T-helper 1 cell treated with Interleukin-12 subunit alpha and Interleukin-12 subunit beta and Interleukin-4 antibody, amounts not matched to agents 30 μg/mL and 1 μg/mL, for 36 hours (primary cell): ENCODE data around the gene APOL5.
"Not testable (repeated sequence)": the region's sequence is repeated elsewhere in the genome, so short reads cannot be mapped to it uniquely, and the experiment has no call there.

Experiments used
- H3K27ac Mint-ChIP-seq: one replicate; pipeline ENCODE4 v1.8.0; 2021; ENCODE audit warnings: mild to moderate bottlenecking, mixed read lengths
- H3K27me3 Mint-ChIP-seq: one replicate; pipeline ENCODE4 v1.8.0; 2021; ENCODE audit warnings: low read depth, mixed read lengths
- H3K36me3 Mint-ChIP-seq: one replicate; pipeline ENCODE4 v1.8.0; 2021; ENCODE audit warnings: low read depth, mixed read lengths
- H3K4me1 Mint-ChIP-seq: one replicate; pipeline ENCODE4 v1.8.0; 2021; ENCODE audit warnings: low read depth, mixed read lengths
- H3K4me3 Mint-ChIP-seq: one replicate; pipeline ENCODE4 v1.8.0; 2021; ENCODE audit warnings: mild to moderate bottlenecking, moderate library complexity, mixed read lengths
- H3K9me3 Mint-ChIP-seq: one replicate; pipeline ENCODE4 v1.8.0; 2021; ENCODE audit warnings: mixed read lengths

Gene APOL5

DNA sequence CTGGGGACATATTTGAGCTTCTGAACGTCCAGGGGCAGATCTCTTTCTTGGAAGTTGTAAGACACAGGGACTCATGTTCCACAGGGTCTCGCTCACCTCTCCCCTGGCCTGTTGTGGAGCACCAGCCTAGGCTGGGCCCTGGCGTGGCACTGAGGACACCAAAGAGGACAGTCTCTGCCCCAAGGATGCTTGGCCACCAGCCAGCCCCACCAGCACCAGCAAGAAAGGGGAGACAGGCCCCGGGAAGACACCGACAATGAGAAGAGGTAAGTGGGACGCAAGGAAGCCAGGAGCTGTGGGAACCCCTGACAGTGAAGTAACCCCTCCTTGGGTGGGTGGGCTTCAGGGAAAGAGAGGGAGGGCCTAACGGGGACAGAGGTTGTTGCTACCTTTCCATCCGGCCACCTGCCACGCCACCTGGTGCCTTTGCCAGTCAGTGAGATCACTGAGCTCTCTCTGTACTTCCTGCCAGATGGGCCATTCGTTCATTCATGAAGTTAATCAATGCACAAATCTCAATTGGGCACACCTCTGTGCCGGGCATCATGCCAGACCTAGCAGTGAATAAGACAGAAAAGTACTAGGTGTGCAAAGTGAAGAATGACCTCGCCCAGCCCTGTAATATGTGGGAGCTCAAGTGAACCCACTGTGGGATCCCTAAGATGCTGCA lies 11.1 kb downstream of the APOL5 start:
- Mint-ChIP-seq H3K36me3 (no peaks in the 10 kb centered on the region), H3K4me1 (no peaks in the 10 kb centered on the region), H3K9me3 (no peaks in the 10 kb centered on the region), H3K27me3 (peaks cover 7% of the 10 kb centered on the region), H3K27ac (no peak overlapping the region), H3K4me3 (no peak overlapping the region)

DNA sequence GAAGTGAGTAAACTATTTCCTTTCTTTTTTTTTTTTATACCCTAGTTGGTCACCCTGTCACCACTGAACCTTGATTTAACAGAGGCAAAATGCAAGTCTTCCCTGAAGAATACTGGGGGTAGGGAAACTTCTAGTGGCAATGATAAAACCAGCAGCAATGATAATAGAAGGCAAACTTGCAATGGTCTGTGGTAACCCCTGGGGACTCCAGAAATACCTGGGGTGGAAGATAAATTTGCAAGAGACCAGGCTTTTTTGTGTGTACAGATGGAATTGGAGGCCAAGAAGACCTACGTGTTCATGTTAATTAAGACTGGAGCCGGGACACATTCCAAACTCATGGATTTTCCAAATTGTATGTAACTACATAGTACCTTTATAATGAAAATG lies 11.6 kb downstream of the APOL5 start:
- Mint-ChIP-seq H3K9me3 (no peaks in the 10 kb centered on the region), H3K27me3 (peaks cover 7% of the 10 kb centered on the region), H3K4me3 (no peak overlapping the region), H3K27ac (no peak overlapping the region), H3K4me1 (no peaks in the 10 kb centered on the region), H3K36me3 (no peaks in the 10 kb centered on the region)

DNA sequence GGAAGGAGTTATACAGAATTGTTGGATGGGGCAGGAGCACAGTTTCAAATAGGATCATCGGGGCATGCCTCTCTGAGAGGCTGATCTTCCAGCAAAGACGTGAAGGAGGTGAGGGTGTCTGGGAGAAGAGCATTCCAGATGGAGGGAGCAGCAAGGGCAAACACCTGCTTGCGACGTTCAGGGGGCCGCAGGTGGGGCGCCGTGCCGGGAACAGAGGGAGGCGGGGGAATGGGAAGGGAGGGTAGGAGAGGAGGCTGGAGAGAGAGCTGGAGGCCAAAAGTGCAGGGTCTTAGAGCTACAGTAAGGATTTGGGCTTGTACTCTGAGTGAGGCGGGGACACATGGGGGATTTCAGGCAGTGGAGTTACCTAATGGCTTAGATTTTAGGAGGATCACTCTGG lies 13.6 kb downstream of the APOL5 start:
- no peaks in the 10 kb centered on the region for H3K36me3 Mint-ChIP-seq
- no peaks in the 10 kb centered on the region for H3K4me1 Mint-ChIP-seq
- H3K4me3 Mint-ChIP-seq: no peak overlapping the region
- peaks cover 7% of the 10 kb centered on the region for H3K27me3 Mint-ChIP-seq
- no peak overlapping the region for H3K27ac Mint-ChIP-seq
- no peaks in the 10 kb centered on the region for H3K9me3 Mint-ChIP-seq

DNA sequence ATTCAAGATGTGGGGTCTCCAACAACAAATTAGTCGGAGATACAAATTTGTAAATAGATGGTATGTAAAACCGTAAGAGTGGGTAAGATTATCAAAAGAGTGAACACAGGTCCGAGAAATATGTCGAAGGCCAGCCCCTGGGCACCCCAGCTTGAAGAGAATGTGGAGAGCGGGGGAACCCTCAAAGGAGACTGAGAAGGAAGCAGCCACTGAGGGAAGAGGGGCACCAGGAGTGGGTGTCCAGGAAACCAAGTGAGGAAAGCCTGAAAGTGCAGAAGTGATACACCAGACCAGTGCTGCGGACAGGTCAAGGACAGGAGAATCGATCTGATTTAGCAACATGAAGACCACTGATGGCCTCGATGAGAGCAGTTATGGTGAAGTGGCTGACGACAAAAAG lies 14.4 kb downstream of the APOL5 start:
- H3K27me3 Mint-ChIP-seq: peaks cover 7% of the 10 kb centered on the region
- H3K27ac Mint-ChIP-seq: no peak overlapping the region
- no peaks in the 10 kb centered on the region for H3K36me3 Mint-ChIP-seq
- no peak overlapping the region for H3K4me3 Mint-ChIP-seq
- H3K4me1 Mint-ChIP-seq: no peaks in the 10 kb centered on the region
- no peaks in the 10 kb centered on the region for H3K9me3 Mint-ChIP-seq

DNA sequence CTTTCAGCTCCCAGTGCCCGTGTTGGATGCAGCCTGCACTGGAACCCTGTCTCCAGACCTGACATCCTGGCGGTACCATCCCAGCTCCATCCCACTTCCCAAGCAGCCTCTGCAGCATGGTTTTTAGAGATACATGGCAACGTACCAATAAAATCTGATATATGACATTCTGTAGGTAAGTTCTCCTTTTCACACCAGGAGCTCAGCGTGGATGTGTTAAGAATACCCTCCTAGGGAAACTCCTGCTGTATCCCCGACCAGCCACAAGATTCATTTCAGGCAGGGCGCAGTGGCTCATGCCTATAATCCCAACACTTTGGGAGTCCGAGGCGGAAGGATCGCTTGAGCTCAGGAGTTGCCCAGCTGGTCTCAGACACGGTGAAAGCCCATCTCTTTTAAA lies 15.4 kb downstream of the APOL5 start:
- Mint-ChIP-seq H3K4me3 (no peak overlapping the region), H3K27me3 (peaks cover 7% of the 10 kb centered on the region), H3K4me1 (no peaks in the 10 kb centered on the region), H3K27ac (no peak overlapping the region), H3K9me3 (no peaks in the 10 kb centered on the region), H3K36me3 (no peaks in the 10 kb centered on the region)

DNA sequence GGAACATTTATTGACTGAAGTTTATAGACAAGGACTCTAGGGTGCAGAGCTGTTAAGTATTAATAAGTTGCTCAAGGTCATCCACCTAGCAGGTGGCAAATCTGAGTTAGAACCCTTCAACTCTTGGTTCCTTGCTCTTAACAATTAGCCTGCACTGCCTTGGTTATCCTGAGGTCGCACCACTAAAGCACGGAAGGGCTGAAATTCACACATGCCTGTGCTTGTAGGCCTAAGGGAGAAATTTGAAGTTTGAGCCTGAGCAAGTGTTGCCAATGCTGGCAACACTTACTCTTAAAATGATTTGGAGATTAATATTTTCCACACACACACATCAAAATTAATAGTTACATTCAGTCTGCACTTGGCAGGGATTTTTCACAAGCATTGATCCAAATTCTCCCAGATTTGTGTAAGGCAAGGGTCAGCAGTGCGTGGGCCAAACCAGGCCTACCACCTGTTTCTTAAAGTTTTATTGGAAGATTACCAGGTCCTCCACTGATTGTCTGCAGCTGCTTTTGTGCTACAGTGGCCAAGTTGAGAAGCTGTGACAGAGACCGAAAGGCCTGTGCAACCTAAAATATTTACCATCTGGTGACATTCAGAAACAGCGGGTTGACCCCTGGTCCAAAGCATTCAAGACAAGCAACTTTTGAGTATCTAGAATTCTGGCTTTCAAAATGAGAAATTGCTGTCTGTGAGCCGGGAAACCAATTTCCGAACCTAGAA lies 16.3 kb downstream of the APOL5 start:
- no peak overlapping the region for H3K27ac Mint-ChIP-seq
- peaks cover 7% of the 10 kb centered on the region for H3K27me3 Mint-ChIP-seq

DNA sequence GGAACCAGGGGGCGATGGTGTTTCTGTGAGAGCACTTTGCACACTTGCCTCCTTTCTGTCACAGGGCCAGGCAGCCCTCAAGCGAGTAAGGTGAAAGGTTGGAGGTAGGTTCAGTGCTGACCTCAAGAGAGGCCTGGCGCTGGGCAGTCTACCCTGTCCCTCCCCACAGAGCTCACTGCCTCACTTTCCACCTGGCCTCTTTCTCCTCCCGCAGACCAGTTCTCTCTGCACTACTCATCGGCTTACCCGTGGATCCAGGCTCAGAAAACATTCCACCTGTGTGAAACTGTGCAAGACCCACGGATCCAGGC lies 16.8 kb downstream of the APOL5 start:
- Mint-ChIP-seq H3K4me1 (no peaks in the 10 kb centered on the region), H3K4me3 (no peak overlapping the region), H3K36me3 (no peaks in the 10 kb centered on the region), H3K27ac (no peak overlapping the region), H3K9me3 (no peaks in the 10 kb centered on the region), H3K27me3 (peaks cover 7% of the 10 kb centered on the region)

More for the DNA sequence above, 16.3 kb downstream of the APOL5 start:
- Mint-ChIP-seq H3K9me3 (no peaks in the 10 kb centered on the region), H3K36me3 (no peaks in the 10 kb centered on the region), H3K4me3 (no peak overlapping the region), H3K4me1 (no peaks in the 10 kb centered on the region)

DNA sequence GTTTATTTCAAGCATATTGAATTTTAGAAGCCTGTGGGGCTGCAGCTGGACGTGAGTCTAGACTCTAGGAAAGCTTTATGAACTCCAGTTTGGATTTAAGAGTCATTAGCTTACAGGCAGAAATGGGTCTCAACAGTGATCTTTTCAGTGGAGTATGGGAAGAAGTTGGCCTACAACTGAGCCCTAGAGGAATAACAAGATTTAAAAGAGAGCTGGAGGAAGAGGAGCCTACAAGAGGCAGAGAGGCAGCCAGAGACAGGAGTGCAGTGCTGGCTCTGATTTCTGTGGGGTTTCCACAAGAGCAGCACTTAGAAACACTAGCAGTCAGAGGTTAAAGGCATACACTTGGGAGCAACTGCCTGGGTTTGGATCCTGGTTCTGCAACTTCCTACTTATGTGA lies 17.9 kb downstream of the APOL5 start:
- peaks cover 4% of the 10 kb centered on the region for H3K27me3 Mint-ChIP-seq
- H3K9me3 Mint-ChIP-seq: no peaks in the 10 kb centered on the region
- no peaks in the 10 kb centered on the region for H3K36me3 Mint-ChIP-seq
- no peaks in the 10 kb centered on the region for H3K4me1 Mint-ChIP-seq
- H3K27ac Mint-ChIP-seq: no peak overlapping the region
- no peak overlapping the region for H3K4me3 Mint-ChIP-seq

DNA sequence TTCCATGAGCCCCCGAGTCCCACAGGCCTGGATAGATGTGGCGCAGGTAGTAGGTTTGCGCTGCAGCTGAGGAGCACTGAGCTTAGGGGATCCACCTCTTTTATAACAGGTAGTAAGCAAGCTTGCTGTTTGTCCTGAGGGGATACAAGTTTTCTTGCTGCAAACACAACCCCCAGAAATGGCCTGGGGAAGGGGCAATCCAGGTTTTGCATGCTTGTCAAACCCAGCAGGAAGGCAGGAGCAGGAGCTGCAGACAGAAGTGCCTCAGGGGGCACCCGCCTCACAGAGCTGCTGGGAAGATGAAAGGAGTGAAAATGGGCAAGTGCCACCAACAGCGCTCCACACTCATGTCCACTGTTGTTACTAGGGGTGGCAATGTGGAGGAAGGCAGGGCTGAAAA lies 18.5 kb downstream of the APOL5 start:
- no peak overlapping the region for H3K27ac Mint-ChIP-seq

DNA sequence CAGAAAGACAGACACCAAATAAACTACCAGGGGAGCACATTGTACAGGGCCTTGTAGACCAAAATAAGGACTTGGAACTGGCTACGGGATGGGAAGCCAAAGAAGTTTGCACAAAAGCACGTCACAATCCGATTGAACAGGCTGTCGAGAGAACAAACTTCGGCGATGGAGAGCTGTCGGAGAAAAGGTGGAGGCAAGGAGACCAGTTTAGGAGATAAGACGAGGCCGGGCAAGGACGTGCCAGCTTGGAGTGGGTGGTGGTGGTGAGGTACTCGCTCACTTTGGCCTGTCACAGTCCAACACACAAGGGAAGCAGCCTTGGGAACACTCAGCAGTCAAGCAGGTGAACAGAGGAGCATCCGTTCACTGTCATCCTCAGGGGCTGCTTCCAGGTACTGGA lies 19.0 kb downstream of the APOL5 start:
- Mint-ChIP-seq H3K27ac (no peak overlapping the region), H3K4me3 (no peak overlapping the region), H3K4me1 (no peaks in the 10 kb centered on the region), H3K36me3 (no peaks in the 10 kb centered on the region), H3K9me3 (no peaks in the 10 kb centered on the region), H3K27me3 (no peaks in the 10 kb centered on the region)

More for the DNA sequence above, 18.5 kb downstream of the APOL5 start:
- H3K4me3 Mint-ChIP-seq: no peak overlapping the region
- H3K36me3 Mint-ChIP-seq: no peaks in the 10 kb centered on the region
- H3K9me3 Mint-ChIP-seq: no peaks in the 10 kb centered on the region
- no peaks in the 10 kb centered on the region for H3K4me1 Mint-ChIP-seq
- H3K27me3 Mint-ChIP-seq: peaks cover 2% of the 10 kb centered on the region

DNA sequence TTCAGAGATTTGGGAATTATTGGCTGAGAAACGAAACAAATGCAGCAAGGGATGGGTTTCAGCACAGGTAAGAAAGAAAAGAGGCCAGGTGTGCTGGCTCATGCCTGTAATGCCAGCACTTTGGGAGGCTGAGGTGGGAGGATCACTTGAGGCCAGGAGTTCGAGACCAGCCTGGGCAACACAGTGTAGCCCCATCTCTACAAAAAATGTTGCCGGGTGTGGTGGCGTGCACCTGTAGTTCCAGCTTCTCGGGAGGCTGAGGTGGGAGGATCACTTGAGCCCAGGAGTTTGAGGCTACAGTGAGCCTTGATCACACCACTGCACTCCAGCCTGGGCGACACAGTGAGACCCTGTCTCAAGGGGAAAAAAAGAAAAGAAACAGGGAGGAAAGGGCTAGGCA lies 20.2 kb downstream of the APOL5 start:
- H3K9me3 Mint-ChIP-seq, H3K36me3 Mint-ChIP-seq, H3K27me3 Mint-ChIP-seq, H3K27ac Mint-ChIP-seq, H3K4me3 Mint-ChIP-seq, H3K4me1 Mint-ChIP-seq: not testable (repeated sequence)

DNA sequence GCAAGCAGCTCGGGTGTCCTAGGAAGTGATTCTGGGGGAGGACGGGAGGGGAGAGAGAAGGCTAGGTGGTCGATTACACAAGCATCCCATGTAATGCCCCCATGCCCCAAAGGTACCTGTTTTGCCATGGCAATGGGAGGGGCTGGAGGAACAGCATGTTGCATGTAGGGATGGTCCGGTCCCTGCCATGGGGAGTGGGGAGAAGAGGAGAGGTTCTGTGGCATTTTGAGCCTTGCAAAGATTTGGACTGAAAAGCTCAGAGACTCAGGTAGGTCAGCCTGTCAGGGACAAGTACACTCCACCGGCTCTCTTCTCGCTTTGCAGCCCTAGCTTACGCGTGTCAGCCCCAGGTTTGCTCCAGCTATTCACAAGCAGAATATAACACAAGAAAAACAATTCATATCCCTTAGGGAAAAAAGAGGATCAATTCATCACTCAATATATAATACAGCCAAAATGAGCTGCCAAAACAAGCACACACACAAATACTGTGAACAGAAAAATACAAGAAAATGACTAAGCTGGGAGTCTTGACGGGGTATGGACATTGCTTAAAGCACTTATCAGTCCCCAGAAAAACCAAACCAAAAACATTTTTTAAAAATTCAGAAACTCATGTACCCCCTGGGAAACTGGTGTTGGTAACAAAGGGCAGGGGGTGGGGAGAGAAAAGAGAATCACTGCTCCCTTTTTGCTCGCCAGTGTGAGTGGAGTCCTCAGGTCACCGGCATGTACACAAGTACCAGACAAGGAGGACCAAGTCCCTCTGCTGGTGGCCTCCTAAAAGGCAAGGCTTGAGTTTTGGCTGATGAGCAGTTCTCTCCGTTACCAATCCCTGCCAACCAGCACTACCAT lies 21.6 kb downstream of the APOL5 start:
- no peak overlapping the region for H3K27ac Mint-ChIP-seq
- no peaks in the 10 kb centered on the region for H3K4me1 Mint-ChIP-seq
- H3K4me3 Mint-ChIP-seq: no peak overlapping the region
- no peaks in the 10 kb centered on the region for H3K36me3 Mint-ChIP-seq
- no peaks in the 10 kb centered on the region for H3K9me3 Mint-ChIP-seq
- peaks cover 4% of the 10 kb centered on the region for H3K27me3 Mint-ChIP-seq

DNA sequence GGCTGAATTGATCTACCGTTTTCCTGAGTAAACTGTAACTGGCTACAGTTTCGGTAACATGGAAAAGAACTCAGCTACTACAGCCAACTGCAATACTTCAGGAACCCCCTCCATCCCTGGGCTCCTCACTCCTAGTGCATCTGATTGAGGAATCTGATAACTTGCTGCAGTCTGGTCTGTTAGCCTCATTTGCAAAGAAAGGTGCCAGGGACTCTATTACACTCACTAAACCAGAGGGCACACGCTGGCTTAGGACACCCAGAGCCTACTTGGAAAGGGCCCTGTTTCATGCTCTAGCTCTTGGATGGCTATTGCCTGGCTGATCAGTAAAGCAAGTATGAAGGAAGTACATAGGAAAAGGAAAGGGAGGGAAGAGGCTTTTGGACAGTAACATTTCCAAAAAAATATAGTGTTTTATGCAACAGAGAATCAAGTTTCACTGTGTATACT lies 22.3 kb downstream of the APOL5 start:
- H3K4me1 Mint-ChIP-seq: no peaks in the 10 kb centered on the region
- peaks cover 4% of the 10 kb centered on the region for H3K27me3 Mint-ChIP-seq
- H3K4me3 Mint-ChIP-seq: no peak overlapping the region
- no peaks in the 10 kb centered on the region for H3K36me3 Mint-ChIP-seq
- no peak overlapping the region for H3K27ac Mint-ChIP-seq
- no peaks in the 10 kb centered on the region for H3K9me3 Mint-ChIP-seq

DNA sequence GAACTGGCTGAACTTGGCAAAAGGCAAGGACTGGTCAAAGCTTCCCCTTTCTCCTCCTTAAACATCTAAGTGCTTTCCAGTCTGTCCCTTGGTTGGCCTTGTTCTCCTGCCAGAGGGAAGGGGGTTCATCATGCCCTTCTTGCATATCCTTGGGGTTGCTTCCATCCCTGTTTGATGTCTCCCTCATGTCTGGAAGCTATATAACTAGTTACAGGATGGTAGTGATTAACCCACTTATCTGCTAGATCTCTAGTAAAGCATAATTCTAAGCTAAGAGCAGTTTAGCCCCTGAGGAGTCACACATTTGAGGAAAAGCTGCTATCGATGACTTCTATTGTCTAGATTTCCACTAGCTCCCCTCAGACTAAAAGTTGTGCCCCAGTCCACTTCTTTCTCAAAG lies 22.9 kb downstream of the APOL5 start:
- Mint-ChIP-seq H3K9me3 (no peaks in the 10 kb centered on the region), H3K36me3 (no peaks in the 10 kb centered on the region), H3K4me3 (no peak overlapping the region), H3K27me3 (peaks cover 4% of the 10 kb centered on the region), H3K27ac (no peak overlapping the region), H3K4me1 (no peaks in the 10 kb centered on the region)
